MG63 (cell line): ENCODE results near the gene AGBL1. TPM values are rescaled to one million over a fixed set of nuclear protein-coding genes. Genes with fewer than 3 reads are reported as not detected.

ENCODE experiments used
- DNase-seq: peaks from one replicate; pipeline ENCODE4 v3.0.0-alpha.2; 2020
- H3K27me3 ChIP-seq: fragments of 250-450 bp; sonication (Bioruptor Pico); 2 replicates; pipeline ENCODE4 v1.5.1; 2020; ENCODE audit warnings: mild to moderate bottlenecking, moderate library complexity
- H3K36me3 ChIP-seq: fragments of 250-450 bp; sonication (Bioruptor Pico); 2 replicates; pipeline ENCODE4 v1.5.1; 2020; ENCODE audit warnings: mild to moderate bottlenecking, moderate library complexity
- H3K4me3 ChIP-seq: fragments of 250-450 bp; sonication (Bioruptor Pico); 2 replicates; pipeline ENCODE4 v1.5.1; 2020; ENCODE audit warnings: mild to moderate bottlenecking, moderate library complexity
- H3K9me3 ChIP-seq: fragments of 250-450 bp; sonication (Bioruptor Pico); 2 replicates; pipeline ENCODE4 v1.5.1; 2020; ENCODE audit warnings: mild to moderate bottlenecking, moderate library complexity
- total RNA-seq: library from RNA; depleted of rRNA; stranded (reverse); fragments of >200 nt; shearing (Covaris generic); gene quantifications from 2 replicates; pipeline ENCODE4 v1.2.3, GENCODE V29; 2014; ENCODE audit warnings: low replicate concordance

AGBL1 gene
- total RNA-seq, 1 experiment from 2014 or later: not detected

GRCh38 chr15:86573476-86573875, 493.8 kb downstream of the AGBL1 start:
- Histone ChIP-seq H3K27me3 (no peaks in the 10 kb centered on the region), H3K9me3 (no peaks in the 10 kb centered on the region), H3K36me3 (no peaks in the 10 kb centered on the region), H3K4me3 (no peak overlapping the region)
- no peak for DNase-seq

GRCh38 chr15:86588413-86588812, 508.7 kb downstream of the AGBL1 start:
- no peaks in the 10 kb centered on the region for H3K27me3 ChIP-seq
- H3K9me3 ChIP-seq: no peaks in the 10 kb centered on the region
- H3K4me3 ChIP-seq: no peak overlapping the region
- no peak for DNase-seq
- H3K36me3 ChIP-seq: no peaks in the 10 kb centered on the region

- Histone ChIP-seq H3K9me3 (peaks cover 2% of the 10 kb centered on the region; the same call in 1 of the 2 replicates), H3K27me3 (no peaks in the 10 kb centered on the region), H3K36me3 (no peaks in the 10 kb centered on the region), H3K4me3 (no peak overlapping the region)
- DNase-seq: no peak
These were observed 510.8 kb downstream of the AGBL1 start for GRCh38 chr15:86590461-86590860.

GRCh38 chr15:86591158-86591557, 511.5 kb downstream of the AGBL1 start:
- no peaks in the 10 kb centered on the region for H3K27me3 ChIP-seq
- H3K4me3 ChIP-seq: no peak overlapping the region
- no peak for DNase-seq
- H3K9me3 ChIP-seq: peaks cover 2% of the 10 kb centered on the region
- H3K36me3 ChIP-seq: no peaks in the 10 kb centered on the region

- H3K4me3 ChIP-seq: no peak overlapping the region
These were observed 512.5 kb downstream of the AGBL1 start for GRCh38 chr15:86591994-86592735.

GRCh38 chr15:86595741-86596140, 516.1 kb downstream of the AGBL1 start:
- DNase-seq: peak; percentile 40
- Histone ChIP-seq H3K36me3 (no peaks in the 10 kb centered on the region), H3K4me3 (no peak overlapping the region), H3K9me3 (peaks cover 5% of the 10 kb centered on the region), H3K27me3 (no peaks in the 10 kb centered on the region)

More at GRCh38 chr15:86591994-86592735, 512.5 kb downstream of the AGBL1 start:
- DNase-seq: no peak
- no peaks in the 10 kb centered on the region for H3K36me3 ChIP-seq
- no peaks in the 10 kb centered on the region for H3K27me3 ChIP-seq
- H3K9me3 ChIP-seq: peaks cover 2% of the 10 kb centered on the region

- no peaks in the 10 kb centered on the region for H3K36me3 ChIP-seq
- H3K4me3 ChIP-seq: no peak overlapping the region
- no peaks in the 10 kb centered on the region for H3K27me3 ChIP-seq
- no peaks in the 10 kb centered on the region for H3K9me3 ChIP-seq
- no peak for DNase-seq
These were observed 523.8 kb downstream of the AGBL1 start for GRCh38 chr15:86603466-86603865.

- Histone ChIP-seq H3K36me3 (no peaks in the 10 kb centered on the region), H3K9me3 (no peaks in the 10 kb centered on the region), H3K27me3 (no peaks in the 10 kb centered on the region), H3K4me3 (no peak overlapping the region)
- DNase-seq: peak; percentile 33
These were observed 529.0 kb downstream of the AGBL1 start for GRCh38 chr15:86608461-86609205.

- H3K4me3 ChIP-seq: no peak overlapping the region
- no peaks in the 10 kb centered on the region for H3K27me3 ChIP-seq
- DNase-seq: no peak
- H3K9me3 ChIP-seq: no peaks in the 10 kb centered on the region
- no peaks in the 10 kb centered on the region for H3K36me3 ChIP-seq
These were observed 529.6 kb downstream of the AGBL1 start for GRCh38 chr15:86609275-86609674.

- no peaks in the 10 kb centered on the region for H3K9me3 ChIP-seq
- H3K27me3 ChIP-seq: no peaks in the 10 kb centered on the region
- no peak overlapping the region for H3K4me3 ChIP-seq
- DNase-seq: no peak
- H3K36me3 ChIP-seq: no peaks in the 10 kb centered on the region
These were observed 530.4 kb downstream of the AGBL1 start for GRCh38 chr15:86610038-86610437.

- no peaks in the 10 kb centered on the region for H3K36me3 ChIP-seq
- no peak overlapping the region for H3K4me3 ChIP-seq
- no peaks in the 10 kb centered on the region for H3K27me3 ChIP-seq
- no peaks in the 10 kb centered on the region for H3K9me3 ChIP-seq
- peak; percentile 50 for DNase-seq
These were observed 531.9 kb downstream of the AGBL1 start for GRCh38 chr15:86611417-86612040.

- no peak for DNase-seq
- Histone ChIP-seq H3K4me3 (no peak overlapping the region), H3K36me3 (no peaks in the 10 kb centered on the region), H3K9me3 (no peaks in the 10 kb centered on the region), H3K27me3 (no peaks in the 10 kb centered on the region)
These were observed 535.7 kb downstream of the AGBL1 start for GRCh38 chr15:86615411-86615810.

- no peaks in the 10 kb centered on the region for H3K27me3 ChIP-seq
- H3K4me3 ChIP-seq: no peak overlapping the region
- H3K9me3 ChIP-seq: no peaks in the 10 kb centered on the region
- DNase-seq: no peak
- H3K36me3 ChIP-seq: no peaks in the 10 kb centered on the region
These were observed 536.1 kb downstream of the AGBL1 start for GRCh38 chr15:86615816-86616215.

- no peak for DNase-seq
- no peaks in the 10 kb centered on the region for H3K36me3 ChIP-seq
- H3K4me3 ChIP-seq: no peak overlapping the region
- no peaks in the 10 kb centered on the region for H3K9me3 ChIP-seq
- H3K27me3 ChIP-seq: no peaks in the 10 kb centered on the region
These were observed 537.1 kb downstream of the AGBL1 start for GRCh38 chr15:86616771-86617170.

- Histone ChIP-seq H3K27me3 (no peaks in the 10 kb centered on the region), H3K4me3 (no peak overlapping the region), H3K9me3 (no peaks in the 10 kb centered on the region), H3K36me3 (no peaks in the 10 kb centered on the region)
- DNase-seq: no peak
These were observed 540.5 kb downstream of the AGBL1 start for GRCh38 chr15:86620157-86620556.

- no peak overlapping the region for H3K4me3 ChIP-seq
- DNase-seq: no peak
- no peaks in the 10 kb centered on the region for H3K36me3 ChIP-seq
- H3K9me3 ChIP-seq: no peaks in the 10 kb centered on the region
- H3K27me3 ChIP-seq: no peaks in the 10 kb centered on the region
These were observed 541.1 kb downstream of the AGBL1 start for GRCh38 chr15:86620641-86621349.

GRCh38 chr15:86623236-86623635, 543.6 kb downstream of the AGBL1 start:
- peak; percentile 28 for DNase-seq
- no peaks in the 10 kb centered on the region for H3K27me3 ChIP-seq

More at GRCh38 chr15:86623236-86623635, 543.6 kb downstream of the AGBL1 start:
- Histone ChIP-seq H3K9me3 (no peaks in the 10 kb centered on the region), H3K36me3 (no peaks in the 10 kb centered on the region), H3K4me3 (no peak overlapping the region)
